SU-DHL-6 (cell line): ENCODE data around the gene GNPTG.
"Not testable (repeated sequence)": the region's sequence is repeated elsewhere in the genome, so short reads cannot be mapped to it uniquely, and the experiment has no call there.

Source experiments
- H2AFZ ChIP-seq: fragments of 200-600 bp; sonication (generic); 2 replicates; pipeline ENCODE4 v1.6.1; 2014; ENCODE audit warnings: low read depth, mild to moderate bottlenecking, moderate library complexity, mixed read lengths, antibody characterized with exemption, low read length; ENCODE audit not compliant: severe bottlenecking
- H3F3A ChIP-seq: fragments of 200-600 bp; shearing (Covaris generic); 2 replicates; pipeline ENCODE4 v1.6.0; 2016; ENCODE audit warnings: antibody characterized with exemption, mild to moderate bottlenecking; ENCODE audit not compliant: insufficient read depth
- H3K27ac ChIP-seq: fragments of 200-600 bp; sonication (generic); 2 replicates; pipeline ENCODE4 v1.5.1; 2016; ENCODE audit warnings: low read depth, mild to moderate bottlenecking, low read length, moderate library complexity, mixed read lengths
- H3K27me3 ChIP-seq: fragments of 200-600 bp; sonication (generic), shearing (Covaris generic); 2 replicates; pipeline ENCODE4 v1.6.0; 2014; ENCODE audit warnings: mild to moderate bottlenecking, low read length
- H3K36me3 ChIP-seq: fragments of 200-600 bp; sonication (generic); 2 replicates; pipeline ENCODE4 v1.6.1; 2014; ENCODE audit warnings: mild to moderate bottlenecking, low read length, mixed read lengths
- H3K4me2 ChIP-seq: fragments of 300-600, 200-600 bp; shearing (Covaris generic), sonication (generic); 2 replicates; pipeline ENCODE4 v1.6.0; 2014; ENCODE audit warnings: low read length, low read depth, mild to moderate bottlenecking; ENCODE audit not compliant: poor library complexity, severe bottlenecking
- H3K4me3 ChIP-seq: fragments of 200-600 bp; sonication (generic); 2 replicates; pipeline ENCODE4 v1.5.1; 2014; ENCODE audit warnings: antibody characterized with exemption, low read length, mild to moderate bottlenecking, mixed read lengths; ENCODE audit not compliant: insufficient read depth, poor library complexity, severe bottlenecking
- H3K79me2 ChIP-seq: fragments of 200-600 bp; sonication (generic); 2 replicates; pipeline ENCODE4 v1.6.1; 2014; ENCODE audit warnings: mild to moderate bottlenecking, low read length, moderate library complexity; ENCODE audit not compliant: insufficient read depth
- H3K9ac ChIP-seq: fragments of 200-600 bp; sonication (generic); 2 replicates; pipeline ENCODE4 v1.7.0; 2014; ENCODE audit warnings: mild to moderate bottlenecking, low read length
- H3K9me2 ChIP-seq: fragments of 200-600 bp; sonication (generic); replicated peaks from 2 replicates; pipeline ENCODE4 v1.6.1; 2014; ENCODE audit warnings: low read length; ENCODE audit not compliant: insufficient read depth
- H3K9me3 ChIP-seq: fragments of 200-600 bp; sonication (generic); 2 replicates; pipeline ENCODE4 v1.6.1; 2014; ENCODE audit warnings: low read length, mixed read lengths; ENCODE audit not compliant: insufficient read depth
- H4K20me1 ChIP-seq: fragments of 200-600 bp; sonication (generic); 2 replicates; pipeline ENCODE4 v1.6.1; 2014; ENCODE audit warnings: low read depth, mild to moderate bottlenecking, antibody characterized with exemption, low read length, moderate library complexity, mixed read lengths
- CTCF ChIP-seq: fragments of 200-600 bp; sonication (generic); IDR thresholded peaks from one replicate; pipeline ENCODE4 v1.5.1; 2017; ENCODE audit warnings: antibody characterized with exemption, mild to moderate bottlenecking, low read length, moderate library complexity; ENCODE audit not compliant: insufficient read depth, poor library complexity, severe bottlenecking
- EZH2phosphoT487 ChIP-seq: fragments of 200-600 bp; sonication (generic), shearing (Covaris generic); conservative IDR thresholded peaks from 2 replicates; pipeline ENCODE4 v1.6.1; 2018; ENCODE audit warnings: mild to moderate bottlenecking, antibody characterized with exemption, low read length, moderate library complexity, mixed read lengths

The GNPTG gene

GRCh38 chr16:1327619-1327947, 24.1 kb upstream of the GNPTG start:
- H3K9ac ChIP-seq, result no peak overlapping the region
- no peak for TF ChIP-seq CTCF
- TF ChIP-seq EZH2phosphoT487, result no peak
- H3K4me3 ChIP-seq, result no peak overlapping the region
- H3K9me2 ChIP-seq, result no peaks in the 10 kb centered on the region
- H4K20me1 ChIP-seq, result no peaks in the 10 kb centered on the region
- H3K36me3 ChIP-seq, result no peaks in the 10 kb centered on the region
- H3K79me2 ChIP-seq, result no peaks in the 10 kb centered on the region
- 0 out of 2 replicates have a peak, but pooled peaks cover 4% of the 10 kb centered on the region for H3F3A ChIP-seq
- no peak overlapping the region for H3K4me2 ChIP-seq
- no peaks in the 10 kb centered on the region for H3K9me3 ChIP-seq
- no peak overlapping the region for H3K27ac ChIP-seq
- H2AFZ ChIP-seq, result no peak overlapping the region
- H3K27me3 ChIP-seq, result no peaks in the 10 kb centered on the region

GRCh38 chr16:1328136-1328535, 23.6 kb upstream of the GNPTG start:
- H3K27ac ChIP-seq, H3K4me3 ChIP-seq, H3K4me2 ChIP-seq, H3K27me3 ChIP-seq, H3K9ac ChIP-seq, H4K20me1 ChIP-seq, H3K79me2 ChIP-seq, H3K36me3 ChIP-seq, H3K9me3 ChIP-seq, H3K9me2 ChIP-seq, H2AFZ ChIP-seq, H3F3A ChIP-seq: not testable (repeated sequence)

DNA sequence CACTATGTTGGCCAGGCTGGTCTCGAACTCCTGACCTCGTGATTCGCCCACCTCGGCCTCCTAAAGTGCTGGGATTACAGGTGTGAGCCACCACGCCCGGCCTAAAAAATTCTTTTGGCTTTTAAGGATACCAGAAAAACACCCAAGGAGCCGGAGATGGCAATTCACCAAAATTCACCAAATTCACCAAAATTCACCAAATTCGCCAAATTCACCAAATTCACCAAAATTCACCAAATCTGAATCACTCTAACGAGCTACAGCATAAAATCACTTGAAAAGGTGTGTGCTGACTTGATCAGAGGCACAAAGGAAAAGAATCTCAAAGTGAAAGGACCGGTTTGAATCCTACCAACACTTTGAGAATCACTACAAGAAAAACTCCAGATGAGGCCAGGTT, 22.8 kb upstream of the GNPTG start:
- H3K9me3 ChIP-seq, H3K9me2 ChIP-seq, H3K4me2 ChIP-seq, H3K4me3 ChIP-seq, H3F3A ChIP-seq, H3K27ac ChIP-seq, H4K20me1 ChIP-seq, H3K27me3 ChIP-seq, H3K9ac ChIP-seq, H3K79me2 ChIP-seq, H2AFZ ChIP-seq, H3K36me3 ChIP-seq: not testable (repeated sequence)

DNA sequence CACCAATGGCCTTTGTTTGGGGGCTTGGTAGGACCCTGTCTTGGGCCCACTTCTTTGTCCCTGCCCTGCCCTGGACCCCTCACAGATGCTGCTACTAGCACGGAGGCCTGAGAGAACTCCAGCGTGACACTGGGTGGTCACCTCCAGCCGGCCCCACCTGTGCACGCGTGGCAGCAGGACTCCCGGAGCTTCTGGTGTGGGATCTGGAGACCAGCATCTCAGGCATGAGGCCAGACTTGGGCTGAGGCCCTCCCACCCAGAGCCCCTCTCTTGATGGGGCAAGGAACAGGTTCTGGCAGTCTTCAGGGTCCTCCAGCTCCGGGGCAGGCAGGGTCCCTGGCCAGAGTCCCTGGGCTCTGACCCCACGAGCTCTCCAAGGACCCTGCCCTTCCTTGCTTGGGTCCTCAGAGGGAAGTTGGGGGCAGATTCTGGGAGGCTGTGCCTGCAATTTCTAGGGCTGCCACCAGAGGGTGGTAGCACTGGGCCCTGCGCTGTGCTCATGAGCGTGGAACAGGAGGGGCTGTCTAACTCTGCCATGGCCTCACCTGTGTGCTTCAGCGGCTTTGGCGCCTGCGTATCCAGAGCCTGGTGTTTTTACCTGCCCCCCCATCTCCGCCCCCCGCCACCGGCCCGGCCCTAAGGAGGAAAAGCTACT, 21.3 kb upstream of the GNPTG start:
- no peaks in the 10 kb centered on the region for H3K9me2 ChIP-seq
- H3F3A ChIP-seq, result no peaks in the 10 kb centered on the region
- H3K79me2 ChIP-seq, result no peaks in the 10 kb centered on the region
- no peak overlapping the region for H3K4me2 ChIP-seq
- no peak overlapping the region for H3K4me3 ChIP-seq
- TF ChIP-seq EZH2phosphoT487 (no peak), CTCF (peak; percentile 67)
- no peaks in the 10 kb centered on the region for H4K20me1 ChIP-seq
- no peaks in the 10 kb centered on the region for H3K36me3 ChIP-seq
- no peak overlapping the region for H2AFZ ChIP-seq
- H3K9me3 ChIP-seq, result no peaks in the 10 kb centered on the region
- no peak overlapping the region for H3K9ac ChIP-seq
- no peaks in the 10 kb centered on the region for H3K27me3 ChIP-seq
- no peak overlapping the region for H3K27ac ChIP-seq
